HepG2 (cell line): ENCODE results near the gene TMEM95. TPM values are rescaled to one million over a fixed set of nuclear protein-coding genes. Genes with fewer than 3 reads are reported as not detected.
A peak's percentile ranks its signal among the peaks of the same experiment; 100 is the strongest.

Experiments used
- ATF6 ChIP-seq: sonication (generic); formaldehyde crosslinking; conservative IDR thresholded peaks from 2 replicates; pipeline ENCODE4 v1.4.0; 2020; ENCODE audit warnings: missing genetic modification reagents
- DDIT3 ChIP-seq: sonication (generic); formaldehyde crosslinking; IDR thresholded peaks from 2 replicates; pipeline ENCODE4 v1.4.0; 2020; ENCODE audit warnings: mild to moderate bottlenecking, missing genetic modification reagents
- FIP1L1 ChIP-seq: fragments of 200-400 bp; formaldehyde crosslinking; IDR thresholded peaks from 2 replicates; pipeline ENCODE4 v1.6.1; 2018; ENCODE audit warnings: low read depth, mild to moderate bottlenecking, low read length, moderate library complexity, borderline replicate concordance; ENCODE audit not compliant: insufficient read depth
- KAT7 ChIP-seq: IDR thresholded peaks from 2 replicates; pipeline ENCODE4 v1.6.1; 2018; ENCODE audit warnings: borderline replicate concordance, missing compliant biosample characterization
- KLF16 ChIP-seq, 2 experiments: sonication (generic) in 1 of 2; formaldehyde crosslinking in 1 of 2; IDR thresholded peaks; 2 replicates each; pipeline versions ENCODE4 v1.6.1 to v1.8.0; 2016 to 2023; ENCODE audit warnings: missing genetic modification reagents in 2 of 2, missing compliant biosample characterization in 1 of 2
- MED1 ChIP-seq: sonication (generic); formaldehyde crosslinking; IDR thresholded peaks from 2 replicates; pipeline ENCODE4 v1.4.0; 2020; ENCODE audit warnings: missing genetic modification reagents
- MIER2 ChIP-seq: IDR thresholded peaks from 2 replicates; pipeline ENCODE4 v1.6.1; 2016; ENCODE audit warnings: missing biosample characterization, missing genetic modification reagents
- NCOA1 ChIP-seq: sonication (generic); formaldehyde crosslinking; IDR thresholded peaks from 2 replicates; pipeline ENCODE4 v1.9.0; 2021; ENCODE audit warnings: missing genetic modification reagents
- REPIN1 ChIP-seq: sonication (generic); formaldehyde crosslinking; IDR thresholded peaks from 2 replicates; pipeline ENCODE4 v1.8.0; 2022; ENCODE audit warnings: missing genetic modification reagents, low read depth, mild to moderate bottlenecking, borderline replicate concordance
- RORA ChIP-seq: sonication (generic); formaldehyde crosslinking; IDR thresholded peaks from 2 replicates; pipeline ENCODE4 v1.5.0; 2020; ENCODE audit warnings: mild to moderate bottlenecking, missing genetic modification reagents, moderate library complexity
- SUZ12 ChIP-seq: fragments of 150-350 bp; IDR thresholded peaks from 2 replicates; pipeline ENCODE4 v1.6.1; 2014; ENCODE audit warnings: low read depth, low read length
- TCF12 ChIP-seq, 2 experiments: fragments of 450-650 bp in 1 of 2; sonication (generic) in 1 of 2; formaldehyde crosslinking in 1 of 2; IDR thresholded peaks; 2 replicates each; pipeline versions ENCODE4 v1.6.1 to v1.8.0; 2017 to 2022; ENCODE audit warnings: antibody characterized with exemption in 1 of 2, mild to moderate bottlenecking in 1 of 2, missing genetic modification reagents in 1 of 2, moderate library complexity in 1 of 2
- THAP8 ChIP-seq: sonication (generic); formaldehyde crosslinking; IDR thresholded peaks from 2 replicates; pipeline ENCODE4 v1.5.1; 2020; ENCODE audit warnings: missing genetic modification reagents, mild to moderate bottlenecking, borderline replicate concordance
- ZFP36 ChIP-seq: fragments of 150-350 bp; IDR thresholded peaks from 2 replicates; pipeline ENCODE4 v1.6.1; 2018; ENCODE audit warnings: borderline replicate concordance, low read length, low read depth; ENCODE audit not compliant: partially characterized antibody
- ZNF282 ChIP-seq: fragments of 450-650 bp; IDR thresholded peaks from 2 replicates; pipeline ENCODE4 v1.6.1; 2018; ENCODE audit not compliant: partially characterized antibody
- ZNF343 ChIP-seq: sonication (generic); formaldehyde crosslinking; IDR thresholded peaks from 2 replicates; pipeline ENCODE4 v1.4.0; 2020; ENCODE audit warnings: mild to moderate bottlenecking, missing genetic modification reagents
- ZNF616 ChIP-seq: sonication (generic); formaldehyde crosslinking; IDR thresholded peaks from 2 replicates; pipeline ENCODE4 v1.5.0; 2020; ENCODE audit warnings: low read depth, mild to moderate bottlenecking, missing genetic modification reagents
- ZUFSP ChIP-seq: sonication (generic); formaldehyde crosslinking; IDR thresholded peaks from 2 replicates; pipeline ENCODE4 v1.9.0; 2021; ENCODE audit warnings: missing genetic modification reagents, mild to moderate bottlenecking, borderline replicate concordance
- polyA plus RNA-seq, 8 experiments: library from polyadenylated mRNA; depleted of rRNA in 3 of 8; stranded (reverse) in 7 of 8; unstranded in 1 of 8; fragments of >200 nt; fragmentation: Illumina TruSeq in 4 of 8; extraction: Trizol in 4 of 8; gene quantifications; 2 replicates each; pipeline versions ENCODE4 v1.2.1 to v1.2.3, GENCODE V29; 2011 to 2016; ENCODE audit warnings: low read depth in 4 of 8, missing spikeins in 1 of 8, mixed read lengths in 1 of 8; ENCODE audit not compliant: insufficient read depth in 1 of 8
- total RNA-seq, 5 experiments: library from RNA; depleted of rRNA; stranded (reverse); fragments of >200 nt; fragmentation: Illumina TruSeq; extraction: Trizol; gene quantifications; 2 replicates each; pipeline ENCODE4 v1.2.3, GENCODE V29; 2016; ENCODE audit warnings: low read depth in 1 of 5
- TF ChIP-seq, protein P1 (sequence below): sonication (generic); IDR thresholded peaks from 2 replicates; pipeline ENCODE4 v1.6.1; 2016; ENCODE audit warnings: low read depth, borderline replicate concordance
- TF ChIP-seq, protein P2 (sequence below): sonication (generic); formaldehyde crosslinking; IDR thresholded peaks from 2 replicates; pipeline ENCODE4 v1.5.0; 2020; ENCODE audit warnings: missing genetic modification reagents
- TF ChIP-seq, protein P3 (sequence below): sonication (generic); formaldehyde crosslinking; IDR thresholded peaks from 2 replicates; pipeline ENCODE4 v1.8.0; 2022; ENCODE audit warnings: missing genetic modification reagents, mild to moderate bottlenecking, borderline replicate concordance

Gene TMEM95
- total and polyA plus RNA-seq, 2 of the 13 experiments (the other 11 are each of a cell fraction or from before 2014, with no cell fraction given), result not detected

GRCh38 chr17:7403043-7403726 lies 48.2 kb downstream of the TMEM95 start (continued):
- TF ChIP-seq ATF6 (CRISPR knock-in tag) (no peak), DDIT3 (CRISPR knock-in tag) (no peak), REPIN1 (CRISPR knock-in tag) (0 out of 2 replicates have a peak, but pooled peaks have one; percentile 3), ZNF616 (CRISPR knock-in tag) (no peak), MED1 (CRISPR knock-in tag) (no peak; the same call in none of the 2 replicates), NCOA1 (no peak), KLF16 (CRISPR knock-in tag; IDR thresholded peaks at IDR 0.05) (0 out of 4 replicates have a peak, but pooled peaks of 1 of the 2 experiments have one; percentile 2), ZNF343 (CRISPR knock-in tag) (no peak), ZNF282 (no peak), KAT7 (no peak), FIP1L1 (no peak), SUZ12 (no peak), RORA (CRISPR knock-in tag) (no peak), ZUFSP (CRISPR knock-in tag) (no peak), TCF12 (IDR thresholded peaks at IDR 0.05) (no peak), TCF12 (CRISPR knock-in tag; IDR thresholded peaks at IDR 0.05) (no peak), THAP8 (CRISPR knock-in tag) (no peak), MIER2 (CRISPR knock-in tag) (no peak), ZFP36 (no peak)
- TF ChIP-seq, protein P1, sequence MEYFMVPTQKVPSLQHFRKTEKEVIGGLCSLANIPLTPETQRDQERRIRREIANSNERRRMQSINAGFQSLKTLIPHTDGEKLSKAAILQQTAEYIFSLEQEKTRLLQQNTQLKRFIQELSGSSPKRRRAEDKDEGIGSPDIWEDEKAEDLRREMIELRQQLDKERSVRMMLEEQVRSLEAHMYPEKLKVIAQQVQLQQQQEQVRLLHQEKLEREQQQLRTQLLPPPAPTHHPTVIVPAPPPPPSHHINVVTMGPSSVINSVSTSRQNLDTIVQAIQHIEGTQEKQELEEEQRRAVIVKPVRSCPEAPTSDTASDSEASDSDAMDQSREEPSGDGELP, result peak; percentile 93
- TF ChIP-seq, protein P2, sequence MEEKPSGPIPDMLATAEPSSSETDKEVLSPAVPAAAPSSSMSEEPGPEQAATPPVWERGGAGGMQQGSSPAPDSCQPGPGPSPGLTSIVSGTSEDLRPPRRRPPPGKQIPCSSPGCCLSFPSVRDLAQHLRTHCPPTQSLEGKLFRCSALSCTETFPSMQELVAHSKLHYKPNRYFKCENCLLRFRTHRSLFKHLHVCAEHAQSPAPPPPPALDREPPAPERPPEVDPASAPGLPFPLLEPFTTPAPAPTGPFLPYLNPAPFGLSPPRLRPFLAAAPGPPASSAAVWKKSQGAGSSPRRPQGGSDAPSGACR (CRISPR knock-in tag), result peak; percentile 59; the same call in 1 of the 2 replicates
- TF ChIP-seq, protein P3, sequence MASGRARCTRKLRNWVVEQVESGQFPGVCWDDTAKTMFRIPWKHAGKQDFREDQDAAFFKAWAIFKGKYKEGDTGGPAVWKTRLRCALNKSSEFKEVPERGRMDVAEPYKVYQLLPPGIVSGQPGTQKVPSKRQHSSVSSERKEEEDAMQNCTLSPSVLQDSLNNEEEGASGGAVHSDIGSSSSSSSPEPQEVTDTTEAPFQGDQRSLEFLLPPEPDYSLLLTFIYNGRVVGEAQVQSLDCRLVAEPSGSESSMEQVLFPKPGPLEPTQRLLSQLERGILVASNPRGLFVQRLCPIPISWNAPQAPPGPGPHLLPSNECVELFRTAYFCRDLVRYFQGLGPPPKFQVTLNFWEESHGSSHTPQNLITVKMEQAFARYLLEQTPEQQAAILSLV (CRISPR knock-in tag), result no peak
